ENCODE data around the gene ZDHHC1. TPM values are rescaled to one million over a fixed set of nuclear protein-coding genes. Genes with fewer than 3 reads are reported as not detected.

ZDHHC1 gene
- total and polyA plus RNA-seq, 2 of the 13 experiments (the other 11 are each of a cell fraction or from before 2014, with no cell fraction given), result 0.51 to 1.1 TPM

- TF ChIP-seq RNF2 (conservative IDR thresholded peaks at IDR 0.05; ENCODE audit: low read depth) (0 out of 2 replicates have a peak, but pooled peaks have one; percentile 22), MED8 (CRISPR knock-in tag; IDR thresholded peaks at IDR 0.05; ENCODE audit: insufficient replicate concordance) (no peak), ZBTB49 (CRISPR knock-in tag; IDR thresholded peaks at IDR 0.05; ENCODE audit: borderline replicate concordance) (no peak), ZNF501 (CRISPR knock-in tag; IDR thresholded peaks at IDR 0.05) (no peak), CBFB (CRISPR knock-in tag; IDR thresholded peaks at IDR 0.05) (no peak), ZNF331 (CRISPR knock-in tag; IDR thresholded peaks at IDR 0.05) (no peak), TOPORS (CRISPR knock-in tag; IDR thresholded peaks at IDR 0.05) (no peak), SATB2 (CRISPR knock-in tag; IDR thresholded peaks at IDR 0.05) (no peak), ZNF513 (CRISPR knock-in tag; conservative IDR thresholded peaks at IDR 0.05) (no peak), ZNF816 (CRISPR knock-in tag; IDR thresholded peaks at IDR 0.05; ENCODE audit: borderline replicate concordance) (no peak), NFE2L1 (CRISPR knock-in tag; IDR thresholded peaks at IDR 0.05; ENCODE audit: borderline replicate concordance) (no peak), SOX6 (IDR thresholded peaks at IDR 0.05) (no peak), SOX6 (CRISPR knock-in tag; IDR thresholded peaks at IDR 0.05) (no peak), ATF7-NPFF (CRISPR knock-in tag; IDR thresholded peaks at IDR 0.05; ENCODE audit: low read depth) (no peak), CHD4 (IDR thresholded peaks at IDR 0.05; ENCODE audit: borderline replicate concordance, low read length) (peak; percentile 60; the same call in 1 of the 2 replicates), BRD4 (CRISPR knock-in tag; IDR thresholded peaks at IDR 0.05) (no peak), CCDC6 (CRISPR knock-in tag; IDR thresholded peaks at IDR 0.05) (no peak), ZNF788 (CRISPR knock-in tag; IDR thresholded peaks at IDR 0.05; ENCODE audit: borderline replicate concordance) (peak; percentile 12; the same call in 1 of the 2 replicates), ZNF580 (CRISPR knock-in tag; IDR thresholded peaks at IDR 0.05; ENCODE audit: borderline replicate concordance, low read depth) (no peak)
- TF ChIP-seq, protein P1, sequence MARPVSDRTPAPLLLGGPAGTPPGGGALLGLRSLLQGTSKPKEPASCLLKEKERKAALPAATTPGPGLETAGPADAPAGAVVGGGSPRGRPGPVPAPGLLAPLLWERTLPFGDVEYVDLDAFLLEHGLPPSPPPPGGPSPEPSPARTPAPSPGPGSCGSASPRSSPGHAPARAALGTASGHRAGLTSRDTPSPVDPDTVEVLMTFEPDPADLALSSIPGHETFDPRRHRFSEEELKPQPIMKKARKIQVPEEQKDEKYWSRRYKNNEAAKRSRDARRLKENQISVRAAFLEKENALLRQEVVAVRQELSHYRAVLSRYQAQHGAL (CRISPR knock-in tag; IDR thresholded peaks at IDR 0.05; ENCODE audit: not compliant biosample characterization), result no peak
- TF ChIP-seq, protein P2, sequence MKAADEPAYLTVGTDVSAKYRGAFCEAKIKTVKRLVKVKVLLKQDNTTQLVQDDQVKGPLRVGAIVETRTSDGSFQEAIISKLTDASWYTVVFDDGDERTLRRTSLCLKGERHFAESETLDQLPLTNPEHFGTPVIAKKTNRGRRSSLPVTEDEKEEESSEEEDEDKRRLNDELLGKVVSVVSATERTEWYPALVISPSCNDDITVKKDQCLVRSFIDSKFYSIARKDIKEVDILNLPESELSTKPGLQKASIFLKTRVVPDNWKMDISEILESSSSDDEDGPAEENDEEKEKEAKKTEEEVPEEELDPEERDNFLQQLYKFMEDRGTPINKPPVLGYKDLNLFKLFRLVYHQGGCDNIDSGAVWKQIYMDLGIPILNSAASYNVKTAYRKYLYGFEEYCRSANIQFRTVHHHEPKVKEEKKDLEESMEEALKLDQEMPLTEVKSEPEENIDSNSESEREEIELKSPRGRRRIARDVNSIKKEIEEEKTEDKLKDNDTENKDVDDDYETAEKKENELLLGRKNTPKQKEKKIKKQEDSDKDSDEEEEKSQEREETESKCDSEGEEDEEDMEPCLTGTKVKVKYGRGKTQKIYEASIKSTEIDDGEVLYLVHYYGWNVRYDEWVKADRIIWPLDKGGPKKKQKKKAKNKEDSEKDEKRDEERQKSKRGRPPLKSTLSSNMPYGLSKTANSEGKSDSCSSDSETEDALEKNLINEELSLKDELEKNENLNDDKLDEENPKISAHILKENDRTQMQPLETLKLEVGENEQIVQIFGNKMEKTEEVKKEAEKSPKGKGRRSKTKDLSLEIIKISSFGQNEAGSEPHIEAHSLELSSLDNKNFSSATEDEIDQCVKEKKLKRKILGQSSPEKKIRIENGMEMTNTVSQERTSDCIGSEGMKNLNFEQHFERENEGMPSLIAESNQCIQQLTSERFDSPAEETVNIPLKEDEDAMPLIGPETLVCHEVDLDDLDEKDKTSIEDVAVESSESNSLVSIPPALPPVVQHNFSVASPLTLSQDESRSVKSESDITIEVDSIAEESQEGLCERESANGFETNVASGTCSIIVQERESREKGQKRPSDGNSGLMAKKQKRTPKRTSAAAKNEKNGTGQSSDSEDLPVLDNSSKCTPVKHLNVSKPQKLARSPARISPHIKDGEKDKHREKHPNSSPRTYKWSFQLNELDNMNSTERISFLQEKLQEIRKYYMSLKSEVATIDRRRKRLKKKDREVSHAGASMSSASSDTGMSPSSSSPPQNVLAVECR (CRISPR knock-in tag; IDR thresholded peaks at IDR 0.05; ENCODE audit: borderline replicate concordance), result no peak; the same call in 1 of the 2 replicates
Measured at GRCh38 chr16:67393111-67393787, 23.0 kb downstream of the ZDHHC1 start, which contains the start of gene TPPP3 (continued).

Measured in HepG2 (cell line).